Mucosa of stomach (tissue), 1 donor: ENCODE results near the gene CARD14.

Experiments used
- H3K27me3 ChIP-seq: one replicate; pipeline ENCODE4 v1.7.0; 2013; ENCODE audit warnings: mild to moderate bottlenecking, low read length; ENCODE audit not compliant: control insufficient read depth, insufficient read depth
- H3K36me3 ChIP-seq: one replicate; pipeline ENCODE4 v1.7.0; 2013; ENCODE audit warnings: low read length; ENCODE audit not compliant: control insufficient read depth, insufficient read depth
- H3K4me1 ChIP-seq: one replicate; pipeline ENCODE4 v1.7.0; 2013; ENCODE audit warnings: mild to moderate bottlenecking, low read length; ENCODE audit not compliant: control insufficient read depth, insufficient read depth
- H3K4me3 ChIP-seq: one replicate; pipeline ENCODE4 v1.7.0; 2013; ENCODE audit warnings: low read length
- H3K9ac ChIP-seq: one replicate; pipeline ENCODE4 v1.7.0; 2013; ENCODE audit warnings: mild to moderate bottlenecking, low read length, moderate library complexity
- H3K9me3 ChIP-seq: one replicate; pipeline ENCODE4 v1.7.0; 2013; ENCODE audit warnings: mild to moderate bottlenecking, low read length, moderate library complexity; ENCODE audit not compliant: control insufficient read depth
- donor health status: Pancreatic carcinoma.

CARD14 gene

DNA sequence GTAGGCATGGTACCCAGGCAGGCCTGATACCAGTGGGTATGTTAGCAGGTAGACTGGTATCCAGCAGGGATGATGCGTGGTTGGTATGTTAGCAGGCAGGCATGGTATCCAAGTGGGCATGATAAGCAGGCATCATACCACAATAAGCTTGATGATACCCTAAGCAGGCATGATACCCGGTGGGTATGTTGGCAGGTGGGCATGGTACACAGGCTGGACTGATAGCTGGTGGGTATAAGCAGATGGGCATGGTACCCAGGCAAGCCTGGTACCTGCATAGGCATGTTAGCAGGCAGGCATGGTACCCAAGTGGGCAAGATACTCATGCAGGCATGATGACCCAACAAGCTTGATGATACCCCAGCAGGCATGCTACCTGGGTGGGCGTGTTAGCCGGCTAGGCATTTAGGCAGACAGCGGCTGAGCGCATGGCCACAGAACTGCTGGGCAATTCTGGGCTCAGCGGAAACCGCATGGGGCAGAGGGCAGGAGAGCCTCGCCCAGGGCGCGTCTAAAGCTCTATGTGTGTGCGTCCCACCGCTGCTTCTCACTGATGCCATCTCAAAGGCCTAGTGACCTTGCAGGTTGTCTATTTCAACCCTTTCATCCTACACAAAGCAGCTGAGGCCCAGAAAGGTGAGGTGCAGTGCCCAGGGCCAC is 48.0 kb downstream of the CARD14 start:
- peaks cover 18% of the 10 kb centered on the region for H3K4me1 ChIP-seq
- H3K9me3 ChIP-seq = no peaks in the 10 kb centered on the region
- no peaks in the 10 kb centered on the region for H3K27me3 ChIP-seq
- no peak overlapping the region for H3K9ac ChIP-seq
- H3K4me3 ChIP-seq = no peak overlapping the region
- H3K36me3 ChIP-seq = peaks cover 9% of the 10 kb centered on the region

DNA sequence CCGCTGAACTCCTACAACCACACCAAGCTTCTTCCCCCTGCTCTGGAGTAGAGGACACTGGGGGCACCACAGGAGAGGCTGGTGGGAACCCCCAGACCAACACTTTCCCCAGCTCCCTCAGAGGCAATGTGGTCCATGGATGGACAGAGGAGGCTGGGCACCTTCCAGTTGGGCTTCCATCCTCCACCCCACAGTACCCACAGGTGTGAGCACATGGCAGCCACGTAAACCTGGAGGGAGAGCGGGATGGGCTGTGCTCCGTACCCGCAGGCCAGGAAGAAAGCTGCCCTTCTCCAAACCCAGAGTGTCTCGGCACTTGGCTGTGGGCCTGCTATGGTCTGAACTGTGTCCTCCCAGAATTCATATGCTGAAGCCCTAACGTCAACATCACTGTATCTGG is 48.6 kb downstream of the CARD14 start:
- no peaks in the 10 kb centered on the region for H3K27me3 ChIP-seq
- H3K9me3 ChIP-seq = no peaks in the 10 kb centered on the region
- no peak overlapping the region for H3K9ac ChIP-seq
- peaks cover 18% of the 10 kb centered on the region for H3K4me1 ChIP-seq
- no peak overlapping the region for H3K4me3 ChIP-seq
- H3K36me3 ChIP-seq = peaks cover 9% of the 10 kb centered on the region

DNA sequence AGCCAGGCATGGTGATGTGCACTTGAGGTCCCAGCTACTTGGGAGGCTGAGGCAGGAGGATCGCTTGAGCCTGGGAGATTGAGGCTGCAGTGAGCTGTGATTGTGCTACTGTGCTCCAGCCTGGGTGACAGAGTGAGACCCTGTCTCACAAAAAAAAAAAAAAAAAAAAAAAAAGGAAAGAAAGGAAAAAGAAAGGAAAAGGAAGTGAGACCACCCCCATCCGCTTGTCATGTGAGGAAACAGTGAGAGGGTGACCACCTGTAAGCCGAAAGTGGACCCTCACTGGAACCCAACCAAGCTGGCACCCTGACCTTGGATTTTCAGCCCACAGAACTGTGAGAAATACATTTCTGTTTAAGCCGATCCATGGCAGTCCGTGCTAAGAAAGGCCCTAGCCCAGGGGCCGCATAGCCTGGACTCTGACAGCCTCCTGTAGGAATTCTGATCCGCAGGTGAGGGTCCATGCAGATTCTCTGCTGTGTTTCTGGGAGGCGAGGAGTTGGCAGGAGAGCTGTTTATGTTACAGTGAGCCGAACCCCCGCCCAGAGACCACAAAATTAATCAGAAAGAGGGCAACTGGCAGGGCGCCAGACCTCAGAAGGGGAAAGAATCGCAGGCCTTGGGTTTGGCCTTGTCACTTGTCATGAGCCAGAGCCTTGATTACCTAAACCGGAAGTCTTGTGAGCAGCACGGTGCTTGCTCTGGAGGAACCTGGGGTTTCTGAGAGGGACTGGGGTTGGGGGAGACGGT is 49.4 kb downstream of the CARD14 start:
- Histone ChIP-seq H3K4me3 (peak overlapping the region; percentile 84), H3K36me3 (peaks cover 5% of the 10 kb centered on the region), H3K4me1 (peaks cover 18% of the 10 kb centered on the region), H3K9ac (peak overlapping the region; percentile 96), H3K27me3 (no peaks in the 10 kb centered on the region), H3K9me3 (no peaks in the 10 kb centered on the region)

DNA sequence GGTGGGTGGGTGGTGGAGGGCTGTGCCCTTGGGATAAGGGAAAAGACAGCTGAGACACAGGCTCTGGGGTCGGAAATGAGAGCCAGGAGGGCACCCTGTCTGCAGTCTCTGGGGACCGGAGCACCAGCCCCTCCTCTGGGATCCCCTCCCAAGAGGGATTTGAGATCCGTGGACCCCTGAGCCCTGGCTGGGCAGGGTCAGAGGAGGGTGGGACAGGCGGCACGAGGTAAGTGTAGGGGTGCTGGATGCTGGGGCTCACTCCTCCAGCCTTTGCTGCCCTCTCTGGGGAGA is 49.9 kb downstream of the CARD14 start:
- Histone ChIP-seq H3K4me1 (peaks cover 18% of the 10 kb centered on the region), H3K4me3 (peak overlapping the region; percentile 84), H3K9ac (peak overlapping the region; percentile 96), H3K36me3 (peaks cover 5% of the 10 kb centered on the region), H3K27me3 (no peaks in the 10 kb centered on the region), H3K9me3 (no peaks in the 10 kb centered on the region)

DNA sequence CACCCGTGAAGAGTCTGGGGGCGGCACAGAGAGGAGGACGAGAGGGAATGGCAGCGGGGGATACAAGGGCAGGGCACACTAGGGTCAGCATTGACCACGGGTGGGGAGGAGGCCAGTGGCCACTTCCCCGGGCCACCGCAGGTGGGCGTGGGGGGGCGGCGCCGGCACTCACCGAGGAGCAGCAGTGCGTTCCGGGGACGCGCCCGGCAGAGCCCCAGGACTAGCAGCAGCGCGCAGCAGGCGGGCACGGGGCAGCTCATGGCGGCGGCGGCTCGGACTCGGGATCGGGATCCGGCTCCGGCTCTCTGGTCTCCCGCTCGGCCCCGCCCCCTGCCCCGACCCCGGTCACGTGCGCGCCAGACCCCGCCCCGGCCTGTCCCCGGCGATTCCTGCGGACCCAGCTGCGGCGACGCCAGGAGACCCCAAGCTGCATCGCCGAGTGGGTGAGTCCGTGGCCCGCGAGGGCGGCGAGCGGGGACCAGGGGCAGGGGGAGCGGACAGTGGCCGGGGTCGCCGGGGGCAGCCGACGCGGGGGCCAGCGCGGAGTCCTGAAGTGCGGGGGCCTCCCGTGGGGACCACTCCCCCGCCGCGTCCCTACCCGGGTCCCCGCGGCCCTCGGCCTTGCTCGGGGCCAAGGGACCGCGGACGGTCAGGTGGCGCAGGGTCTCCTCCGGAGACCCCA is 50.4 kb downstream of the CARD14 start, which contains the start of the genes SGSH and SLC26A11:
SGSH (minus strand) TSS at position 280 of the 682 bp plus-strand sequence; CDS start at position 260, 20 bp downstream.
SLC26A11 (plus strand) TSS at position 374 of the 682 bp plus-strand sequence. CDS start 1,134 bp downstream, outside the sequence.
- H3K36me3 ChIP-seq = peaks cover 5% of the 10 kb centered on the region
- H3K9ac ChIP-seq = peak within 1 kb of the TSS; percentile 96
- no peaks in the 10 kb centered on the region for H3K27me3 ChIP-seq
- no peaks in the 10 kb centered on the region for H3K9me3 ChIP-seq
- peaks cover 18% of the 10 kb centered on the region for H3K4me1 ChIP-seq
- H3K4me3 ChIP-seq = peak within 1 kb of the TSS; percentile 84

DNA sequence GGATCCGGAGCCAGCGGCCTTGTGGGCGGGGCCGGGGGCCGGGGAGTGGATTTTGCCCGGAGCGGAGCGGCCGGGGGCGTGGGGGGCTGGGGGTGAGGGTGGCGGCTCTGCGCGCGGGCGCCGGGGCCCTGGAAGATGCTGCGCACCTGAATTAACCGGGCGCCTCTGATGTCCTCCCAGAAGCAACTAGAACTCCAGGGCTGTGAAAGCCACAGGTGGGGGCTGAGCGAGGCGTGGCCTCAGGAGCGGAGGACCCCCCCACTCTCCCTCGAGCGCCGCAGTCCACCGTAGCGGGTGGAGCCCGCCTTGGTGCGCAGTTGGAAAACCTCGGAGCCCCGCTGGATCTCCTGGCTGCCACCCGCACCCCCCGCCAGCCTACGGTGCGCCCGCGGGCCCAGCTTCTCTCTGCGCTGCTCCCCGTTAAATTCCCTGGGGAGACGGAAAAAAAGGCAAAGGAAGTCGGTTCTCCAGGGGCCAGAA is 50.9 kb downstream of the CARD14 start:
- Histone ChIP-seq H3K9ac (peak overlapping the region; percentile 96), H3K4me3 (peak overlapping the region; percentile 41), H3K36me3 (peaks cover 5% of the 10 kb centered on the region), H3K4me1 (peaks cover 18% of the 10 kb centered on the region), H3K27me3 (no peaks in the 10 kb centered on the region), H3K9me3 (no peaks in the 10 kb centered on the region)

DNA sequence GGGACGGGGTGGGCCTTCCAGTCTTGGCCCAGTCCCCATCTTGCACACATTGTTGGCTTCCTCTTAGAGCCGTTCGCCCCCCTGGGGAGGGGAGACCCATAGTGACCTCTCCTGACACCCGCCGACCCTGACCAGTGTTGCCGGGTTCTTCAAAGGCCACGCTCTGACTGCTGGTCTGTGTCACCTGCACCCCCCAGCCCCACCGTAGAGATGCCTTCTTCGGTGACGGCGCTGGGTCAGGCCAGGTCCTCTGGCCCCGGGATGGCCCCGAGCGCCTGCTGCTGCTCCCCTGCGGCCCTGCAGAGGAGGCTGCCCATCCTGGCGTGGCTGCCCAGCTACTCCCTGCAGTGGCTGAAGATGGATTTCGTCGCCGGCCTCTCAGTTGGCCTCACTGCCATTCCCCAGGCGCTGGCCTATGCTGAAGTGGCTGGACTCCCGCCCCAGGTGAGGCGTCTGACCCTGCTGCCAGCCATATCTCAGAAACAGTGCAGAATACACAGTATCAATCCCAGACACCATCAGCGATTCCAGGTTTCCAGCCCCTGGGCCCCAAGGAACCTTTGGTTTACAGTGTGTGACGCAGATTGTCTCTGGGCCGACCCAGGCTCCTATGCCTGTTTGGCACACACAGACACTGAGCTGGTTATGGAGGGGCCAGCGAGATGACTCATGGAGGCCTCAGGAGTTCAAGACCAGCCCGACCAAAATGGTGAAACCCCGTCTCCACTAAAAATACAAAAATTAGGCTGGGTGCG is 51.7 kb downstream of the CARD14 start:
- Histone ChIP-seq H3K36me3 (peaks cover 5% of the 10 kb centered on the region), H3K27me3 (no peaks in the 10 kb centered on the region), H3K9ac (peak overlapping the region; percentile 96), H3K9me3 (no peaks in the 10 kb centered on the region), H3K4me1 (peaks cover 18% of the 10 kb centered on the region), H3K4me3 (no peak overlapping the region)

DNA sequence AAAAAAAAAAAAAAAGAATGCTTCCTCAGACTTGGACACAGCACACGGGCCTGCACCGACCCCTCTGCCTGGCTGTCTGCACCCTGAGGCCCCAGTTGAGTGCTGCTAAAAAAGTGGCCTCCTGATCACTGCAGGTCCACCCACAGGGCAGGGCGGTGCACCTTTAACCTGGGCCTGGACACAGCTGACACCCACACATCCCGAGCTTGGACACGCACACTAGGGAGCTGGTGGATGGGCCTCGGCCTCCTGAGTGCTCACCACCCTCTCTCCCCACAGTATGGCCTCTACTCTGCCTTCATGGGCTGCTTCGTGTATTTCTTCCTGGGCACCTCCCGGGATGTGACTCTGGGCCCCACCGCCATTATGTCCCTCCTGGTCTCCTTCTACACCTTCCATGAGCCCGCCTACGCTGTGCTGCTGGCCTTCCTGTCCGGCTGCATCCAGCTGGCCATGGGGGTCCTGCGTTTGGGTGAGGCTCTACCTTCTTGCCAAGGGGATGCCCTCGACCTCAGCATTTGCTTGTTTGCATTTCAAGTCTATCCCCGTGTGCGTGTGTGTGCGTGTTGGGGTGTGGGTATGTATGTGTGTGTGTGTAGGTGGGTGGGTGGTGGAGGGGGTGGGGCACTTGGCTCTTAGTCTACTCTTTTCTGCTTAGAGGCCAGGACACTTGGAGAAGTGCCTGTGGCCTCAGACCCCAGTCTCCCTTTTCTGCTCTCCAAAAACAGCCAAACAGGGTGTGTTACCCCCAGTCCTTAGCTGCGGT is 52.7 kb downstream of the CARD14 start:
- Histone ChIP-seq H3K9ac (no peak overlapping the region), H3K9me3 (no peaks in the 10 kb centered on the region), H3K4me3 (no peak overlapping the region), H3K27me3 (no peaks in the 10 kb centered on the region), H3K36me3 (peaks cover 2% of the 10 kb centered on the region), H3K4me1 (peaks cover 18% of the 10 kb centered on the region)

DNA sequence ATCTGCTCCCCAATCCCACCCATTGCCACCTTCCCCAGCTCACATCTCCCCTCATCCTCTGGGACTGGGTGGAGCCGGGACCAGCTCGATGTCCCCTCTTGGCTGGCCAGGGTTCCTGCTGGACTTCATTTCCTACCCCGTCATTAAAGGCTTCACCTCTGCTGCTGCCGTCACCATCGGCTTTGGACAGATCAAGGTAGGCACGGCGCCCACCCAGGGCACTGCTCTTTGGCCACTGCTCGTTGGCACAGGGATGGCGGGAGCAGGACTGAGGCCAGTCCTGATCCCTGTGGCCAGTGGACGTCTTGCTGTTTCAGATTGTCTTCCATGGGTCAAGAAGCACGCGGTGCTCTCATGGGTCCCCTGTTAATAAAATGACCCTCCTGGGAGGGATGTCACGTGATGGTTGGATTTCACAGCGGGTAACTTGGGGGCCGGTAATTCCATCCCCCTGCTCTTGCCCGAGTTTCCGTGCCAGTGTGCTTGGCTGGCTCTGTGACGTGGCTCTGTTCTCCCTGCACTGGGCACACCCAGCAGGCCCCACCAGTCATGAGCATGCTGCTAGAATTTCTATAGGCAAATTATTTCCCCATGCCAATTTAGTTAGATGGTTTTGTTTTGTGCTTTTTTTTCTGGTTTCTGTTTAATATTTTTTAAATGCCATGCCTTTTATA is 53.4 kb downstream of the CARD14 start:
- Histone ChIP-seq H3K4me1 (peaks cover 16% of the 10 kb centered on the region), H3K27me3 (no peaks in the 10 kb centered on the region), H3K4me3 (no peak overlapping the region), H3K36me3 (no peaks in the 10 kb centered on the region), H3K9ac (no peak overlapping the region), H3K9me3 (no peaks in the 10 kb centered on the region)

DNA sequence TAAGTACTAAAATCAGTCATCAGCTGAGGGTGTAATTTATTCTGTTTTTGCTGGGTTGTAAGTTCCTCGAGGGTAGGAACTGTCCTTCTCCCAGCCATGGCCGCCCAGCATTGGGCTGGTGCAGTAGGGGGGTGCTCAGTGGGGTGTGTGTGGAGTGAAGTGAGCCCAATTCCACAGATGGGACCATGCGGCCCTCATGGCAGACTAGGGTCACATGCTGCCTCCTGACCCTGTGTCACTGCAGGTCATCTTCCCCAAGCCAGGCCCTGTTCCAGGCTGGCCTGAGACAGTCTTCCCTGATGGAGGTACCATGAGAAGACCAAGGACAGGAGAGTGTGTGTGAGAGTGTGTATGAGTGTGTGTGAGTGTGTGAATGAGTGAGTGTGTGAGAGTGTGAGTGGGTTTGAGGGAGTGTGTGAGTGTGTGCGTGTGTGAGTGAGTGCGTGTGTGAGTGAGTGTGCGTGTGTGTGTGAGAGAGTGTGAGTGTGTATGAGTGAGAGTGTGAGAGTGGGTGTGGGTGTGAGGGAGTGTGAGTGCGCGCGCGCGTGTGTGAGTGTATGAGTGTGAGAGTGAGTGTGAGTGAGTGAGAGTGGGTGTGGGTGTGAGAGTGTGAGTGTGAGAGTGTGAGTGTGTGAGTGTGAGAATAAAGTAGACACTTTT is 54.1 kb downstream of the CARD14 start:
- Histone ChIP-seq H3K9ac (no peak overlapping the region), H3K4me3 (no peak overlapping the region), H3K27me3 (no peaks in the 10 kb centered on the region), H3K36me3 (no peaks in the 10 kb centered on the region), H3K4me1 (peaks cover 9% of the 10 kb centered on the region), H3K9me3 (no peaks in the 10 kb centered on the region)
